Karpas-422 (cell line): Measurements from ENCODE around the gene LYRM4. TPM values are rescaled to one million over a fixed set of nuclear protein-coding genes. Genes with fewer than 3 reads are reported as not detected.

Source experiments
- DNase-seq: peaks from one replicate; pipeline ENCODE4 v3.0.0-alpha.2; 2015
- H2AFZ ChIP-seq: fragments of 200-600 bp; sonication (generic); 2 replicates; pipeline ENCODE4 v1.6.1; 2014; ENCODE audit warnings: antibody characterized with exemption, low read length, mixed read lengths
- H3K27ac ChIP-seq: fragments of 200-600 bp; sonication (generic); 2 replicates; pipeline ENCODE4 v1.5.1; 2014; ENCODE audit warnings: mild to moderate bottlenecking, low read length, moderate library complexity
- H3K27me3 ChIP-seq: fragments of 200-600 bp; sonication (generic); 2 replicates; pipeline ENCODE4 v1.6.1; 2014; ENCODE audit warnings: low read length, mixed read lengths
- H3K36me3 ChIP-seq: fragments of 200-600 bp; sonication (generic); 2 replicates; pipeline ENCODE4 v1.6.1; 2014; ENCODE audit warnings: low read length, mixed read lengths; ENCODE audit not compliant: insufficient read depth
- H3K4me1 ChIP-seq: fragments of 200-600 bp; sonication (generic); 2 replicates; pipeline ENCODE4 v1.6.1; 2014; ENCODE audit warnings: mild to moderate bottlenecking, low read length, mixed read lengths
- H3K4me2 ChIP-seq: fragments of 200-600 bp; sonication (generic); 2 replicates; pipeline ENCODE4 v1.6.1; 2014; ENCODE audit warnings: low read length, low read depth, mild to moderate bottlenecking; ENCODE audit not compliant: poor library complexity, severe bottlenecking
- H3K4me3 ChIP-seq: fragments of 200-600 bp; sonication (generic); 2 replicates; pipeline ENCODE4 v1.5.1; 2014; ENCODE audit warnings: mild to moderate bottlenecking, antibody characterized with exemption, low read length, mixed read lengths
- H3K79me2 ChIP-seq: fragments of 200-600 bp; sonication (generic); 2 replicates; pipeline ENCODE4 v1.6.1; 2014; ENCODE audit warnings: mild to moderate bottlenecking, low read length, mixed read lengths
- H3K9ac ChIP-seq: fragments of 200-600 bp; sonication (generic); 2 replicates; pipeline ENCODE4 v1.6.0; 2014; ENCODE audit warnings: low read length
- H3K9me2 ChIP-seq: fragments of 200-600 bp; sonication (generic), shearing (Covaris generic); replicated peaks from 2 replicates; pipeline ENCODE4 v1.6.0; 2014; ENCODE audit warnings: mild to moderate bottlenecking, low read length, moderate library complexity; ENCODE audit not compliant: insufficient read depth
- H3K9me3 ChIP-seq: fragments of 300-700, 200-600 bp; sonication (generic); 2 replicates; pipeline ENCODE4 v1.6.1; 2014; ENCODE audit warnings: low read length, mixed read lengths
- H4K20me1 ChIP-seq: fragments of 200-600 bp; sonication (generic); 2 replicates; pipeline ENCODE4 v1.6.1; 2014; ENCODE audit warnings: mild to moderate bottlenecking, antibody characterized with exemption, low read length, low read depth; ENCODE audit not compliant: insufficient read depth
- total RNA-seq: library from RNA; depleted of rRNA; stranded (reverse); fragments of >200 nt; shearing (Covaris generic); gene quantifications from 2 replicates; pipeline ENCODE4 v1.2.3, GENCODE V29; 2014; ENCODE audit warnings: low replicate concordance

Gene LYRM4
- total RNA-seq, 1 experiment from 2014 or later = 50.5 TPM

- Histone ChIP-seq H3K4me3 (no peak overlapping the region), H3K79me2 (peaks cover 21% of the 10 kb centered on the region), H3K4me1 (no peaks in the 10 kb centered on the region), H4K20me1 (no peaks in the 10 kb centered on the region), H3K9me2 (no peaks in the 10 kb centered on the region), H3K27ac (no peak overlapping the region), H3K36me3 (no peaks in the 10 kb centered on the region), H3K27me3 (no peaks in the 10 kb centered on the region), H3K9ac (no peak overlapping the region), H2AFZ (no peak overlapping the region), H3K9me3 (no peaks in the 10 kb centered on the region), H3K4me2 (no peak overlapping the region)
- no peak for DNase-seq
Observed at GRCh38 chr6:5199283-5199682, 61.5 kb downstream of the LYRM4 start.

- H3K36me3 ChIP-seq = no peaks in the 10 kb centered on the region
- no peak overlapping the region for H3K4me3 ChIP-seq
- H2AFZ ChIP-seq = no peak overlapping the region
- no peaks in the 10 kb centered on the region for H3K9me2 ChIP-seq
- no peak overlapping the region for H3K4me2 ChIP-seq
- no peaks in the 10 kb centered on the region for H3K9me3 ChIP-seq
- no peaks in the 10 kb centered on the region for H3K27me3 ChIP-seq
- no peaks in the 10 kb centered on the region for H4K20me1 ChIP-seq
- DNase-seq = no peak
- H3K9ac ChIP-seq = no peak overlapping the region
- H3K79me2 ChIP-seq = peaks cover 20% of the 10 kb centered on the region
- no peak overlapping the region for H3K27ac ChIP-seq
- H3K4me1 ChIP-seq = no peaks in the 10 kb centered on the region
Observed at GRCh38 chr6:5197084-5197483, 63.7 kb downstream of the LYRM4 start.

- Histone ChIP-seq H3K27me3 (no peaks in the 10 kb centered on the region), H3K4me3 (no peak overlapping the region), H3K9me3 (no peaks in the 10 kb centered on the region), H2AFZ (no peak overlapping the region), H3K9me2 (no peaks in the 10 kb centered on the region), H3K9ac (no peak overlapping the region), H3K27ac (no peak overlapping the region), H3K4me1 (no peaks in the 10 kb centered on the region), H3K79me2 (no peaks in the 10 kb centered on the region; the same call in 1 of the 2 replicates), H3K36me3 (no peaks in the 10 kb centered on the region), H3K4me2 (no peak overlapping the region), H4K20me1 (no peaks in the 10 kb centered on the region; the same call in 1 of the 2 replicates)
- DNase-seq = no peak
Observed at GRCh38 chr6:5192135-5192794, 68.5 kb downstream of the LYRM4 start.

GRCh38 chr6:5191722-5192121, 69.0 kb downstream of the LYRM4 start:
- Histone ChIP-seq H3K4me1 (no peaks in the 10 kb centered on the region), H3K27ac (no peak overlapping the region), H3K9ac (no peak overlapping the region), H2AFZ (no peak overlapping the region), H3K9me2 (no peaks in the 10 kb centered on the region), H3K4me2 (no peak overlapping the region), H3K36me3 (no peaks in the 10 kb centered on the region), H3K27me3 (no peaks in the 10 kb centered on the region), H3K4me3 (no peak overlapping the region), H3K9me3 (no peaks in the 10 kb centered on the region), H4K20me1 (no peaks in the 10 kb centered on the region; the same call in 1 of the 2 replicates), H3K79me2 (no peaks in the 10 kb centered on the region; the same call in 1 of the 2 replicates)
- no peak for DNase-seq

- H3K27ac ChIP-seq = no peak overlapping the region
- no peaks in the 10 kb centered on the region for H3K9me3 ChIP-seq
- H4K20me1 ChIP-seq = no peaks in the 10 kb centered on the region; the same call in 1 of the 2 replicates
- no peak for DNase-seq
- H3K36me3 ChIP-seq = no peaks in the 10 kb centered on the region
- no peak overlapping the region for H3K4me3 ChIP-seq
- no peaks in the 10 kb centered on the region; the same call in 1 of the 2 replicates for H3K79me2 ChIP-seq
- H2AFZ ChIP-seq = no peak overlapping the region
- H3K9ac ChIP-seq = no peak overlapping the region
- no peaks in the 10 kb centered on the region for H3K27me3 ChIP-seq
- H3K9me2 ChIP-seq = no peaks in the 10 kb centered on the region
- no peaks in the 10 kb centered on the region for H3K4me1 ChIP-seq
- no peak overlapping the region for H3K4me2 ChIP-seq
Observed at GRCh38 chr6:5191222-5191621, 69.5 kb downstream of the LYRM4 start.

GRCh38 chr6:5190507-5190906, 70.2 kb downstream of the LYRM4 start:
- H3K4me2 ChIP-seq = no peak overlapping the region

GRCh38 chr6:5188646-5189045, 72.1 kb downstream of the LYRM4 start:
- Histone ChIP-seq H2AFZ (no peak overlapping the region), H3K4me3 (no peak overlapping the region), H3K9ac (no peak overlapping the region), H3K9me2 (no peaks in the 10 kb centered on the region), H3K36me3 (no peaks in the 10 kb centered on the region), H3K4me1 (no peaks in the 10 kb centered on the region), H4K20me1 (no peaks in the 10 kb centered on the region; the same call in 1 of the 2 replicates), H3K9me3 (no peaks in the 10 kb centered on the region), H3K27ac (no peak overlapping the region), H3K27me3 (no peaks in the 10 kb centered on the region), H3K4me2 (no peak overlapping the region), H3K79me2 (no peaks in the 10 kb centered on the region)
- no peak for DNase-seq

More at GRCh38 chr6:5190507-5190906, 70.2 kb downstream of the LYRM4 start:
- H3K4me3 ChIP-seq = no peak overlapping the region
- H3K4me1 ChIP-seq = no peaks in the 10 kb centered on the region
- H2AFZ ChIP-seq = no peak overlapping the region
- DNase-seq = no peak
- H4K20me1 ChIP-seq = no peaks in the 10 kb centered on the region; the same call in 1 of the 2 replicates
- no peaks in the 10 kb centered on the region; the same call in 1 of the 2 replicates for H3K79me2 ChIP-seq
- H3K27ac ChIP-seq = no peak overlapping the region
- H3K9me2 ChIP-seq = no peaks in the 10 kb centered on the region
- no peaks in the 10 kb centered on the region for H3K9me3 ChIP-seq
- H3K36me3 ChIP-seq = no peaks in the 10 kb centered on the region
- no peaks in the 10 kb centered on the region for H3K27me3 ChIP-seq
- no peak overlapping the region for H3K9ac ChIP-seq

GRCh38 chr6:5184878-5185277, 75.9 kb downstream of the LYRM4 start:
- no peak for DNase-seq
- Histone ChIP-seq H3K9me3 (no peaks in the 10 kb centered on the region), H3K9ac (no peak overlapping the region), H3K9me2 (no peaks in the 10 kb centered on the region), H3K79me2 (no peaks in the 10 kb centered on the region), H2AFZ (no peak overlapping the region), H3K27ac (no peak overlapping the region), H3K4me1 (no peaks in the 10 kb centered on the region), H3K27me3 (no peaks in the 10 kb centered on the region), H4K20me1 (peaks cover 3% of the 10 kb centered on the region; the same call in 1 of the 2 replicates), H3K4me3 (no peak overlapping the region), H3K36me3 (no peaks in the 10 kb centered on the region), H3K4me2 (no peak overlapping the region)
